Subcutaneous adipose tissue (tissue), 4 donors: ENCODE results near the gene MAP1A. TPM values are rescaled to one million over a fixed set of nuclear protein-coding genes. Genes with fewer than 3 reads are reported as not detected.

ENCODE experiments used
- total RNA-seq, 4 donors: library from RNA; depleted of rRNA; stranded (reverse); fragments of >200 nt; gene quantifications; one replicate each; pipeline ENCODE4 v1.1.0, GENCODE V29; 2016
- TF ChIP-seq, protein P1 (sequence below): fragments of 450-650 bp; IDR thresholded peaks from one replicate; pipeline ENCODE4 v1.5.1; 2016; ENCODE audit warnings: low read depth, mild to moderate bottlenecking, control low read depth, antibody characterized with exemption, moderate library complexity

The MAP1A gene
- total RNA-seq, 4 donors from 2014 or later = 11.5 to 16.6 (median 14.4) TPM

DNA sequence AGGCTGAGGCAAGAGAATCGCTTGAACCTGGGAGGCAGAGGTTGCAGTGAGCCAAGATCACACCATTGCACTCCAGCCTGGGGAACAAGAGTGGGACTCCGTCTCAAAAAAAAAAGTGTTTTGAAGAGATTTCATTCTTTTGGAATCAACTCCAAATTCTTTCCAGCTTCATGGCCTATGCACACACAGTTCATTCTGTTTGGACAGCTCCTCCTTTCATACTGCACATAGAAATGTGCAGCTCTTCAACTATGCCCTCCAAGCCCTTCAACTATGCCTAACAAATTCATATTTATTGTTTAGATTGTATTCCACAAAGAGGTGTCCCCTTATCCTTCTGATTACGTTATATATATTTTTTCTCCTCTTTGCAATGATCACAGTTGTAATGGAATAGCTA is 28.6 kb upstream of the MAP1A start:
- TF ChIP-seq, protein P1, sequence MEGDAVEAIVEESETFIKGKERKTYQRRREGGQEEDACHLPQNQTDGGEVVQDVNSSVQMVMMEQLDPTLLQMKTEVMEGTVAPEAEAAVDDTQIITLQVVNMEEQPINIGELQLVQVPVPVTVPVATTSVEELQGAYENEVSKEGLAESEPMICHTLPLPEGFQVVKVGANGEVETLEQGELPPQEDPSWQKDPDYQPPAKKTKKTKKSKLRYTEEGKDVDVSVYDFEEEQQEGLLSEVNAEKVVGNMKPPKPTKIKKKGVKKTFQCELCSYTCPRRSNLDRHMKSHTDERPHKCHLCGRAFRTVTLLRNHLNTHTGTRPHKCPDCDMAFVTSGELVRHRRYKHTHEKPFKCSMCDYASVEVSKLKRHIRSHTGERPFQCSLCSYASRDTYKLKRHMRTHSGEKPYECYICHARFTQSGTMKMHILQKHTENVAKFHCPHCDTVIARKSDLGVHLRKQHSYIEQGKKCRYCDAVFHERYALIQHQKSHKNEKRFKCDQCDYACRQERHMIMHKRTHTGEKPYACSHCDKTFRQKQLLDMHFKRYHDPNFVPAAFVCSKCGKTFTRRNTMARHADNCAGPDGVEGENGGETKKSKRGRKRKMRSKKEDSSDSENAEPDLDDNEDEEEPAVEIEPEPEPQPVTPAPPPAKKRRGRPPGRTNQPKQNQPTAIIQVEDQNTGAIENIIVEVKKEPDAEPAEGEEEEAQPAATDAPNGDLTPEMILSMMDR = no peak

DNA sequence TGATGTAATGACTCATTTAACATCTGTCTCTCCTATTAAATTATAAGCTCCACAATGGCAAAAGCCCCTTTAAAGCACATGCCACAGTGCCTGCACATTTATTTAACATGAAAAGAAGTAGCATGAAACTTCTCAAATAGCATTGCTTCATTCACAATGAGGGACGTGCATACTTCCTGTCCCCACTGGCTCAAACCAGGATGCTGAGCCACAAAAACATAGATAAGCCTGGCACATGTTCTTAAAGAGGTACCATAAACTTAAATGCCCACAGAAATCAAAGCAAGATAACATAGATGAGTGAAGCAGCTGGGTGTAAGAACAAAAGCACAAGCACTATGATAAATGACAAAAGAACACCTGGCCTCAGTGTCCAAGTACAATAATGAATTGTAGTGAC is 28.2 kb upstream of the MAP1A start:
- TF ChIP-seq, protein P1 = no peak

GRCh38 chr15:43492266-43492665 is 25.1 kb upstream of the MAP1A start:
- TF ChIP-seq, protein P1 = no peak

- TF ChIP-seq, protein P1 = no peak
Measured at GRCh38 chr15:43492673-43493601, 24.5 kb upstream of the MAP1A start, which contains the start of gene TP53BP1. TP53BP1 (minus strand) TSS chr15:43493156; CDS start chr15:43493043, 113 bp downstream.

GRCh38 chr15:43493703-43494472 is 23.5 kb upstream of the MAP1A start:
- TF ChIP-seq, protein P1 = no peak

- TF ChIP-seq, protein P1 = no peak
Measured at GRCh38 chr15:43498990-43499389, 18.4 kb upstream of the MAP1A start.

DNA sequence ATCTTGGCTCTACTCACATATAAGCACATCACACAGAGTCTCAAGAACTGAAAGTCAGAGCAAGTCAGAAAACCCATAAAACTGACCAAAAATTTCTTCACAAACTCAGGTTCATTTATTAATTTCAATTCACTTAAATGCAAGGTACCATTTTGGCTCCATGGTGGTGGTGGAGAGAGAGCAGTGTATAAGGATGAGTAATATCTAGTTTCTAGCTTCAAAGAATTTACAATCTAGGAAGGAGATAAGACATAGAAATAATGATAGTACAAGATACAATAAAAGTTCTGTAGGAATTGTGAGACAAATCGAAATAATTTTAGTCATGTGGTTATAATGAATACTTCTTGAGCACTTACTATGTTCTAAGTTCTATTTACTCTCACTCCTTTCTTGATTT is 17.8 kb upstream of the MAP1A start:
- TF ChIP-seq, protein P1 = no peak
